GM12872 (cell line): Measurements from ENCODE around the gene ITPR1.

Source experiments
- CTCF ChIP-seq: IDR thresholded peaks from 3 replicates; pipeline ENCODE4 v1.5.1; 2011; ENCODE audit warnings: low read depth, mild to moderate bottlenecking, low read length, moderate library complexity; ENCODE audit not compliant: insufficient read depth

The ITPR1 gene

GRCh38 chr3:4849739-4850138 lies 356.6 kb downstream of the ITPR1 start:
- TF ChIP-seq CTCF: no peak

GRCh38 chr3:4850211-4850927 lies 357.2 kb downstream of the ITPR1 start:
- no peak for TF ChIP-seq CTCF

- TF ChIP-seq CTCF: no peak
These were observed 357.7 kb downstream of the ITPR1 start for GRCh38 chr3:4850928-4851265.

- TF ChIP-seq CTCF: no peak
These were observed 359.9 kb downstream of the ITPR1 start for GRCh38 chr3:4852780-4853748.

- no peak for TF ChIP-seq CTCF
These were observed 360.6 kb downstream of the ITPR1 start for GRCh38 chr3:4853749-4854140.

GRCh38 chr3:4855676-4856075 lies 362.5 kb downstream of the ITPR1 start:
- no peak for TF ChIP-seq CTCF

- TF ChIP-seq CTCF: no peak
These were observed 363.0 kb downstream of the ITPR1 start for GRCh38 chr3:4856136-4856535.
